HCT116 (cell line): ENCODE results near the gene UBAC2. TPM values are rescaled to one million over a fixed set of nuclear protein-coding genes. Genes with fewer than 3 reads are reported as not detected.
A peak's percentile ranks its signal among the peaks of the same experiment; 100 is the strongest.

ENCODE experiments used
- ATAC-seq: fragments of 200-7000 bp; cut with Tn5 transposase; 2 replicates; pipeline ENCODE4 v1.9.1; 2020; ENCODE audit warnings: mild to moderate bottlenecking, moderate library complexity
- BruUV-seq: library from RNA; stranded (reverse); fragments of 400-500 nt; replicated peaks from 2 replicates; lab custom pipeline; 2021; lab: Mats Ljungman, UMichigan
- CTCF ChIA-PET: fragments of 300-600 bp; sonication (Branson Sonifier 250); formaldehyde crosslinking; loops from one replicate; lab custom pipeline; 2021; ENCODE audit warnings: antibody characterized with exemption; lab: Charles Lee
- POLR2A ChIA-PET: fragments of 300-600, 350-600 bp; sonication (Branson Sonifier 250); formaldehyde crosslinking; loops from one replicate; lab custom pipeline; 2021; ENCODE audit warnings: antibody characterized with exemption; lab: Charles Lee
- RAD21 ChIA-PET, 2 experiments: fragments of 300-600 bp; sonication (Branson Sonifier 250); formaldehyde crosslinking; loops; one replicate each; lab custom pipeline; 2023; ENCODE audit warnings: low total read pairs in 2 of 2; ENCODE audit not compliant: uncharacterized antibody in 2 of 2, unreplicated experiment in 2 of 2, low non-redundant PET in 1 of 2; lab: Charles Lee
- DNase-seq: peaks from one replicate; pipeline ENCODE4 v3.0.0-alpha.2; 2010; ENCODE audit warnings: low read depth, low spot score
- H2AFZ ChIP-seq: fragments of 200-600 bp; shearing (Covaris generic), sonication (generic); 2 replicates; pipeline ENCODE4 v1.6.1; 2017; ENCODE audit warnings: low read depth, mixed run types, mixed read lengths, antibody characterized with exemption, low read length; ENCODE audit not compliant: poor library complexity, severe bottlenecking
- H3K27ac ChIP-seq: 2 replicates; pipeline ENCODE4 v1.5.1; 2012; ENCODE audit warnings: low read depth, low read length
- H3K27me3 ChIP-seq: fragments of 200-600 bp; sonication (generic); 2 replicates; pipeline ENCODE4 v1.6.1; 2016; ENCODE audit warnings: mixed run types, low read length, mixed read lengths; ENCODE audit not compliant: insufficient read depth
- H3K36me3 ChIP-seq, 2 experiments: fragments of 200-500 bp in 1 of 2; fragments of 200-600 bp in 1 of 2; sonication (Bioruptor generic) in 1 of 2; sonication (generic) in 1 of 2; 2 replicates each; pipeline versions ENCODE4 v1.5.1 to v1.6.1; 2014 to 2016; ENCODE audit warnings: low read length in 2 of 2, inconsistent platforms in 1 of 2, mixed read lengths in 1 of 2, mixed run types in 1 of 2; ENCODE audit not compliant: insufficient read depth in 2 of 2, control insufficient read depth in 1 of 2
- H3K4me1 ChIP-seq, 2 experiments: fragments of 200-600 bp in 1 of 2; sonication (generic) in 1 of 2; 2 replicates each; pipeline versions ENCODE4 v1.5.1 to v1.6.1; 2012 to 2017; ENCODE audit warnings: low read length in 2 of 2, inconsistent platforms in 1 of 2, mild to moderate bottlenecking in 1 of 2, mixed read lengths in 1 of 2, mixed run types in 1 of 2, moderate library complexity in 1 of 2; ENCODE audit not compliant: insufficient read depth in 2 of 2, control insufficient read depth in 1 of 2
- H3K4me2 ChIP-seq: fragments of 200-600 bp; sonication (generic); 2 replicates; pipeline ENCODE4 v1.6.1; 2017; ENCODE audit warnings: mixed run types, low read length, mixed read lengths
- H3K4me3 ChIP-seq, 2 experiments: fragments of 200-600 bp in 1 of 2; sonication (generic) in 1 of 2; replicated peaks in 1 of 2; 2 replicates each; pipeline ENCODE4 v1.5.1; 2011 to 2016; ENCODE audit warnings: low read length in 2 of 2, control low read depth in 1 of 2, low read depth in 1 of 2, mild to moderate bottlenecking in 1 of 2, mixed read lengths in 1 of 2, mixed run types in 1 of 2
- H3K79me2 ChIP-seq: fragments of 200-600 bp; sonication (generic); 2 replicates; pipeline ENCODE4 v1.6.1; 2017; ENCODE audit warnings: mild to moderate bottlenecking, mixed run types, low read length, moderate library complexity, mixed read lengths; ENCODE audit not compliant: insufficient read depth
- H3K9ac ChIP-seq: fragments of 200-600 bp; sonication (generic); 2 replicates; pipeline ENCODE4 v1.6.1; 2016; ENCODE audit warnings: low read length, mixed read lengths
- H3K9me2 ChIP-seq: fragments of 200-600 bp; sonication (generic), shearing (Covaris generic); 2 replicates; pipeline ENCODE4 v1.6.1; 2017; ENCODE audit warnings: mixed run types, mild to moderate bottlenecking, moderate library complexity; ENCODE audit not compliant: insufficient read depth
- H3K9me3 ChIP-seq, 2 experiments: fragments of 200-500 bp in 1 of 2; fragments of 200-600 bp in 1 of 2; sonication (Bioruptor generic) in 1 of 2; sonication (generic) in 1 of 2; 2 replicates each; pipeline ENCODE4 v1.6.1; 2014 to 2017; ENCODE audit warnings: low read length in 2 of 2, mixed read lengths in 2 of 2, inconsistent platforms in 1 of 2, low read depth in 1 of 2, mild to moderate bottlenecking in 1 of 2, mixed run types in 1 of 2, moderate library complexity in 1 of 2; ENCODE audit not compliant: control insufficient read depth in 1 of 2, insufficient read depth in 1 of 2
- H4K20me1 ChIP-seq: fragments of 200-600 bp; sonication (generic), shearing (Covaris generic); 2 replicates; pipeline ENCODE4 v1.6.1; 2017; ENCODE audit warnings: mixed run types, mild to moderate bottlenecking, moderate library complexity; ENCODE audit not compliant: insufficient read depth
- JUND ChIP-seq: IDR thresholded peaks from 2 replicates; pipeline ENCODE4 v1.6.1; 2012
- POLR2AphosphoS5 ChIP-seq: IDR thresholded peaks from 2 replicates; pipeline ENCODE4 v1.6.1; 2011; ENCODE audit warnings: mild to moderate bottlenecking, low read depth, low read length, moderate library complexity
- SRF ChIP-seq: IDR thresholded peaks from 2 replicates; pipeline ENCODE4 v1.6.1; 2012; ENCODE audit warnings: low read depth
- TCF7L2 ChIP-seq: IDR thresholded peaks from 2 replicates; pipeline ENCODE4 v1.7.0; 2011; ENCODE audit warnings: borderline replicate concordance, inconsistent platforms; ENCODE audit not compliant: insufficient read depth, insufficient read length; ENCODE audit errors: extremely low read depth
- ZNF274 ChIP-seq: fragments of 200-500 bp; sonication (Bioruptor generic); IDR thresholded peaks from 2 replicates; pipeline ENCODE4 v1.6.1; 2014; ENCODE audit warnings: mild to moderate bottlenecking, low read depth, low read length, inconsistent platforms
- intact Hi-C: fragments of 100-400 bp; cut with micrococcal nuclease; formaldehyde crosslinking; loops from 2 replicates; pipeline ENCODE4 v1.10.0; 2022
- total RNA-seq: library from RNA; stranded (reverse); gene quantifications from one replicate; pipeline ENCODE4 v1.2.1, GENCODE V29; 2021; ENCODE audit not compliant: unreplicated experiment
- TF ChIP-seq, protein P1 (sequence below), 3 experiments: fragments of 200-600 bp in 1 of 3; sonication (generic) in 1 of 3; IDR thresholded peaks in 2 of 3; conservative IDR thresholded peaks in 1 of 3; 2 replicates each; pipeline ENCODE4 v1.5.1; 2012 to 2017; ENCODE audit warnings: low read depth in 2 of 3, low read length in 2 of 3, antibody characterized with exemption in 1 of 3, borderline replicate concordance in 1 of 3, control low read depth in 1 of 3, mild to moderate bottlenecking in 1 of 3, mixed read lengths in 1 of 3, mixed run types in 1 of 3, moderate library complexity in 1 of 3; ENCODE audit not compliant: insufficient read depth in 1 of 3
- TF ChIP-seq, protein P2 (sequence below): IDR thresholded peaks from 2 replicates; pipeline ENCODE4 v1.6.1; 2012; ENCODE audit warnings: low read depth
- TF ChIP-seq, protein P3 (sequence below): IDR thresholded peaks from 2 replicates; pipeline ENCODE4 v1.6.1; 2012

Gene UBAC2
- total RNA-seq, 1 experiment from 2014 or later: 67.4 TPM

DNA sequence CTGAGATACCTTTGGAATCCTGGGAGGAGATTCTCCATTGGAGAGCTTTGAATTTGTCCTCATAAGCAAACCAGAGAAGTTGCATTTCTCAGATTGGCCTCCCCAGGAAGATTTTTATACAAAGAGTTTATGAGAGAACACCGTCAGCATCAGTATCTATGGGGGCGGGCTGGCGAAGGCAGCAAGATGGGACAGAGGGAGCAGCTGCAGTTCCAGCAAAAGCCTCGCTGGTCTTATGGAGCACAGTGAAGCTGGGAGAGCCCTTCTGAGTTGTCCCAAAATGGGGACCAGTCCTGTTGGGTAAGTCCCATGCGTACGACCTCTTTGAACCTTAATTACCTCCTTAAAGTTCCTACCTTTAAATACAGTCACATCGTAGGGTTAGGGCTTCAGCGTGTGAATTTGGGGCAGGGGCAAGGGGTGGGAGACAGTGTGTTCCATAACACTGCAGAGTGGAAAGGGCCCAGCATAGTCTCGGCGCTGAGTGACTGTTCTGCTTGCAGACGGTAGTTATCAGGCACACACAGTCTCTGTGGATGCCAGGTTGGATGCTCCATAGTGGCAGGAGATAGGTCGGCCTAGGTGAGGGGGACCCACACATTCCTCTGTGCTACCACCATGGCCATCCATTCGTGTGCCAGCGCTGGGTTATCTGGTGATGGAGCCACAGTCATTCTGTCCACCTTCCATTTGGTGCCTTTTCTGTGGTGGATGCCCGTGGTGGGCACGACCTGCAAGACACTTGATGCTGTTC lies 141.5 kb downstream of the UBAC2 start:
- no peak overlapping the region for H2AFZ ChIP-seq
- no peaks in the 10 kb centered on the region; the same call in 1 of the 2 replicates for H4K20me1 ChIP-seq
- ChIA-PET RAD21 (no interaction called here), POLR2A (no interaction called here), CTCF (no interaction called here)
- BruUV-seq: no TSS peak
- no peak for TF ChIP-seq JUND
- TF ChIP-seq, protein P1, sequence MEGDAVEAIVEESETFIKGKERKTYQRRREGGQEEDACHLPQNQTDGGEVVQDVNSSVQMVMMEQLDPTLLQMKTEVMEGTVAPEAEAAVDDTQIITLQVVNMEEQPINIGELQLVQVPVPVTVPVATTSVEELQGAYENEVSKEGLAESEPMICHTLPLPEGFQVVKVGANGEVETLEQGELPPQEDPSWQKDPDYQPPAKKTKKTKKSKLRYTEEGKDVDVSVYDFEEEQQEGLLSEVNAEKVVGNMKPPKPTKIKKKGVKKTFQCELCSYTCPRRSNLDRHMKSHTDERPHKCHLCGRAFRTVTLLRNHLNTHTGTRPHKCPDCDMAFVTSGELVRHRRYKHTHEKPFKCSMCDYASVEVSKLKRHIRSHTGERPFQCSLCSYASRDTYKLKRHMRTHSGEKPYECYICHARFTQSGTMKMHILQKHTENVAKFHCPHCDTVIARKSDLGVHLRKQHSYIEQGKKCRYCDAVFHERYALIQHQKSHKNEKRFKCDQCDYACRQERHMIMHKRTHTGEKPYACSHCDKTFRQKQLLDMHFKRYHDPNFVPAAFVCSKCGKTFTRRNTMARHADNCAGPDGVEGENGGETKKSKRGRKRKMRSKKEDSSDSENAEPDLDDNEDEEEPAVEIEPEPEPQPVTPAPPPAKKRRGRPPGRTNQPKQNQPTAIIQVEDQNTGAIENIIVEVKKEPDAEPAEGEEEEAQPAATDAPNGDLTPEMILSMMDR (IDR thresholded peaks at IDR 0.05 in 2 of 3, conservative IDR thresholded peaks at IDR 0.05 in 1 of 3; ENCODE audit: borderline replicate concordance in 1 of 3, insufficient read depth in 1 of 3, low read depth in 2 of 3, low read length in 2 of 3): no peak
- no peak for TF ChIP-seq ZNF274
- H3K36me3 ChIP-seq: peaks cover 6 to 8% of the 10 kb centered on the region in 2 experiments; a peak in 3 of 4 replicates
- no peaks in the 10 kb centered on the region for H3K79me2 ChIP-seq
- intact Hi-C loops: no loop called here
- H3K4me3 ChIP-seq: no peak overlapping the region
- H3K4me2 ChIP-seq: no peak overlapping the region
- DNase-seq (no peak), ATAC-seq (no peak)
- H3K9me3 ChIP-seq: no peaks in the 10 kb centered on the region
- no peaks in the 10 kb centered on the region for H3K27me3 ChIP-seq
- H3K9ac ChIP-seq: no peak overlapping the region
- no peak overlapping the region for H3K27ac ChIP-seq
- no peaks in the 10 kb centered on the region for H3K4me1 ChIP-seq
- no peaks in the 10 kb centered on the region for H3K9me2 ChIP-seq

DNA sequence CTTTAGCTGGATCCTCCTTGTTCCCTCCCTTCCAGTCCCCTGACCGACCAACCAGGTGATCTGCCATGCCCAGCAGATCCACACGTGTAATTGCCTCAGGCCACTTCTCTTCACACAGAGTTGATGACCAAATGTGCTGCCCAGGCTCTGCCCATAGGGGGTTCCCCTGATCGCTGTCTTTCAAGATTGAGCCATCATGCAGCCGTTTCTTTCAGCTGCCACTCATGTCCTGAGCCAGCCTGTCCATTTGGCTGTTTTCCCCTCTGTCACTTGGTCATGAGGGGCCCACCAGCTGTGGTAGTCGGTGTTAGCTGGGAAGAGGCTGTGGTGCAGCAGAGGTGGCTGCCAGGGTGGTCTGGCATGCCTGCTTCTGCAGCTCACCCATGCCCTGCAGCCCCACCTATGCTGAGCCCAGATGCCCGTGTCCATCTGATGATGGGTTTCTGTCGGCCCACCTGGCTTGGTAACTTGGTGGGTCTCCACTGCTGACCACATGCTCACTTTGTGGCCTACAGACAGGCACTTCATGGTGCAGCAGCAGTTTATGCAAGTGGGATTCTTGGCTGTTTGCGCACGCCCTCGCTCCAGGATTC lies 142.2 kb downstream of the UBAC2 start:
- ATAC-seq (0 out of 2 replicates have a peak, but pooled peaks have one; percentile 34), DNase-seq (no peak)
- H4K20me1 ChIP-seq: no peaks in the 10 kb centered on the region
- no TSS peak for BruUV-seq
- no peak overlapping the region for H3K4me2 ChIP-seq
- no peak overlapping the region for H2AFZ ChIP-seq
- no peaks in the 10 kb centered on the region for H3K79me2 ChIP-seq
- ChIA-PET RAD21 (no interaction called here), POLR2A (no interaction called here), CTCF (no interaction called here)
- no peak overlapping the region for H3K4me3 ChIP-seq
- H3K27ac ChIP-seq: no peak overlapping the region
- H3K9ac ChIP-seq: no peak overlapping the region
- H3K36me3 ChIP-seq: peaks cover 6 to 8% of the 10 kb centered on the region in 2 experiments; a peak in 3 of 4 replicates
- intact Hi-C loops: no loop called here
- no peaks in the 10 kb centered on the region for H3K9me2 ChIP-seq
- no peaks in the 10 kb centered on the region for H3K9me3 ChIP-seq
- no peaks in the 10 kb centered on the region for H3K4me1 ChIP-seq
- no peaks in the 10 kb centered on the region for H3K27me3 ChIP-seq
- TF ChIP-seq SRF: no peak
- TF ChIP-seq ZNF274: no peak
- TF ChIP-seq TCF7L2: no peak
- TF ChIP-seq JUND: no peak
- TF ChIP-seq, protein P2, sequence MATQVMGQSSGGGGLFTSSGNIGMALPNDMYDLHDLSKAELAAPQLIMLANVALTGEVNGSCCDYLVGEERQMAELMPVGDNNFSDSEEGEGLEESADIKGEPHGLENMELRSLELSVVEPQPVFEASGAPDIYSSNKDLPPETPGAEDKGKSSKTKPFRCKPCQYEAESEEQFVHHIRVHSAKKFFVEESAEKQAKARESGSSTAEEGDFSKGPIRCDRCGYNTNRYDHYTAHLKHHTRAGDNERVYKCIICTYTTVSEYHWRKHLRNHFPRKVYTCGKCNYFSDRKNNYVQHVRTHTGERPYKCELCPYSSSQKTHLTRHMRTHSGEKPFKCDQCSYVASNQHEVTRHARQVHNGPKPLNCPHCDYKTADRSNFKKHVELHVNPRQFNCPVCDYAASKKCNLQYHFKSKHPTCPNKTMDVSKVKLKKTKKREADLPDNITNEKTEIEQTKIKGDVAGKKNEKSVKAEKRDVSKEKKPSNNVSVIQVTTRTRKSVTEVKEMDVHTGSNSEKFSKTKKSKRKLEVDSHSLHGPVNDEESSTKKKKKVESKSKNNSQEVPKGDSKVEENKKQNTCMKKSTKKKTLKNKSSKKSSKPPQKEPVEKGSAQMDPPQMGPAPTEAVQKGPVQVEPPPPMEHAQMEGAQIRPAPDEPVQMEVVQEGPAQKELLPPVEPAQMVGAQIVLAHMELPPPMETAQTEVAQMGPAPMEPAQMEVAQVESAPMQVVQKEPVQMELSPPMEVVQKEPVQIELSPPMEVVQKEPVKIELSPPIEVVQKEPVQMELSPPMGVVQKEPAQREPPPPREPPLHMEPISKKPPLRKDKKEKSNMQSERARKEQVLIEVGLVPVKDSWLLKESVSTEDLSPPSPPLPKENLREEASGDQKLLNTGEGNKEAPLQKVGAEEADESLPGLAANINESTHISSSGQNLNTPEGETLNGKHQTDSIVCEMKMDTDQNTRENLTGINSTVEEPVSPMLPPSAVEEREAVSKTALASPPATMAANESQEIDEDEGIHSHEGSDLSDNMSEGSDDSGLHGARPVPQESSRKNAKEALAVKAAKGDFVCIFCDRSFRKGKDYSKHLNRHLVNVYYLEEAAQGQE: no peak
- TF ChIP-seq, protein P3, sequence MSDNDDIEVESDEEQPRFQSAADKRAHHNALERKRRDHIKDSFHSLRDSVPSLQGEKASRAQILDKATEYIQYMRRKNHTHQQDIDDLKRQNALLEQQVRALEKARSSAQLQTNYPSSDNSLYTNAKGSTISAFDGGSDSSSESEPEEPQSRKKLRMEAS: no peak
- no peak for TF ChIP-seq POLR2AphosphoS5
